Mammary epithelial cell (primary cell): ENCODE data around the gene CNTNAP3B.
"Not testable (repeated sequence)": the region's sequence is repeated elsewhere in the genome, so short reads cannot be mapped to it uniquely, and the experiment has no call there.

ENCODE experiments used
- CTCF ChIP-seq, 2 donors: IDR thresholded peaks in 1 of 2; conservative IDR thresholded peaks in 1 of 2; 2 replicates each; pipeline ENCODE4 v1.5.1; 2011 to 2012; ENCODE audit warnings: inconsistent platforms in 2 of 2, low read length in 2 of 2, mild to moderate bottlenecking in 2 of 2, control low read depth in 1 of 2, low read depth in 1 of 2; ENCODE audit not compliant: insufficient read depth in 1 of 2; ENCODE audit errors: extremely low read depth in 1 of 2
- EZH2 ChIP-seq: IDR thresholded peaks from 2 replicates; pipeline ENCODE4 v1.6.1; 2012; ENCODE audit warnings: low read length, inconsistent platforms, borderline replicate concordance

- TF ChIP-seq CTCF (conservative IDR thresholded peaks at IDR 0.05 in 1 of 2, IDR thresholded peaks at IDR 0.05 in 1 of 2; ENCODE audit: extremely low read depth in 1 of 2, insufficient read depth in 1 of 2, low read depth in 1 of 2, low read length in 2 of 2); EZH2: not testable (repeated sequence)
These were observed 78.5 kb downstream of the CNTNAP3B start for GRCh38 chr9:42050701-42051100.
